LNCaP clone FGC (cell line): Measurements from ENCODE around the gene TACSTD2.
"Not testable (repeated sequence)": the region's sequence is repeated elsewhere in the genome, so short reads cannot be mapped to it uniquely, and the experiment has no call there.

Source experiments
- DNase-seq: peaks from one replicate; pipeline ENCODE4 v3.0.0-alpha.2; 2011; ENCODE audit warnings: low read depth
- H3K4me3 ChIP-seq: 2 replicates; pipeline ENCODE4 v1.5.1; 2011; ENCODE audit warnings: mild to moderate bottlenecking, low read depth, low read length, control low read depth
- TF ChIP-seq, protein P1 (sequence below): IDR thresholded peaks from 2 replicates; pipeline ENCODE4 v1.5.1; 2012; ENCODE audit warnings: mild to moderate bottlenecking; ENCODE audit not compliant: control insufficient read depth, insufficient read depth; ENCODE audit errors: extremely low read depth

TACSTD2 gene

DNA sequence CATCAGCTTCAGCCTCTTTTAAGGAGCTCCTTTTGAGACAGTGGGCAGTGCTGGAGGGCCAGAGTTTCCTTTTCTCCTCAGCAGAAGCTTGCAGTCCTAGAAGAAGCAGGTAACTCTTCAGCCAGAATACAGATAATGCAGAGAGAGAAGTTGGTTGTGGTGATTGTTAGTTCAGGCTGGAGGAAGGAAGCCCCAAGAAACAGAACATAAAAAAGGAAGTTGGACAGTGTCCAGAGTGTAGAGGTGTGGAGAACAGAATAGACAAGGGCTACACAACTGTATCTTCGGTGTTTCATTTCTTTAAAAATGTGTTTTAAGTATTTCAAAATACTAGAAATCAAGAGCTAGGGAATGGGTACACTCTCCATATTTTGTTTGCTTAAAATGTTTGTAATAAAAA is 6.4 kb upstream of the TACSTD2 start:
- TF ChIP-seq, protein P1, sequence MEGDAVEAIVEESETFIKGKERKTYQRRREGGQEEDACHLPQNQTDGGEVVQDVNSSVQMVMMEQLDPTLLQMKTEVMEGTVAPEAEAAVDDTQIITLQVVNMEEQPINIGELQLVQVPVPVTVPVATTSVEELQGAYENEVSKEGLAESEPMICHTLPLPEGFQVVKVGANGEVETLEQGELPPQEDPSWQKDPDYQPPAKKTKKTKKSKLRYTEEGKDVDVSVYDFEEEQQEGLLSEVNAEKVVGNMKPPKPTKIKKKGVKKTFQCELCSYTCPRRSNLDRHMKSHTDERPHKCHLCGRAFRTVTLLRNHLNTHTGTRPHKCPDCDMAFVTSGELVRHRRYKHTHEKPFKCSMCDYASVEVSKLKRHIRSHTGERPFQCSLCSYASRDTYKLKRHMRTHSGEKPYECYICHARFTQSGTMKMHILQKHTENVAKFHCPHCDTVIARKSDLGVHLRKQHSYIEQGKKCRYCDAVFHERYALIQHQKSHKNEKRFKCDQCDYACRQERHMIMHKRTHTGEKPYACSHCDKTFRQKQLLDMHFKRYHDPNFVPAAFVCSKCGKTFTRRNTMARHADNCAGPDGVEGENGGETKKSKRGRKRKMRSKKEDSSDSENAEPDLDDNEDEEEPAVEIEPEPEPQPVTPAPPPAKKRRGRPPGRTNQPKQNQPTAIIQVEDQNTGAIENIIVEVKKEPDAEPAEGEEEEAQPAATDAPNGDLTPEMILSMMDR: no peak
- DNase-seq: no peak
- no peak overlapping the region for H3K4me3 ChIP-seq

DNA sequence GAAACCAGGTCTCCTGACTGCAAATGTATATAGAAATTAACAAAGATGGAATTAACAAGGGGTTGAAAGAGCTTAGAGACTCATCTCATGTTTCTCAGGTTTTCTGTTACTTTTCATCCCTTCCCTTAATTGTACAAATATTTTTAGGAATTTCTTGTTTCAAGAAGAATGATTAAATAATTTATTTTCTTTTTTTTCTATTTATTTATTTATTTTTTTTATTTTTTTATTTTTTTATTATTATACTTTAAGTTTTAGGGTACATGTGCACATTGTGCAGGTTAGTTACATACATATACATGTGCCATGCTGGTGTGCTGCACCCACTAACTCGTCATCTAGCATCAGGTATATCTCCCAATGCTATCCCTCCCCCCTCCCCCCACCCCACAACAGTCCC is 5.1 kb upstream of the TACSTD2 start:
- not testable (repeated sequence) for DNase-seq, H3K4me3 ChIP-seq

DNA sequence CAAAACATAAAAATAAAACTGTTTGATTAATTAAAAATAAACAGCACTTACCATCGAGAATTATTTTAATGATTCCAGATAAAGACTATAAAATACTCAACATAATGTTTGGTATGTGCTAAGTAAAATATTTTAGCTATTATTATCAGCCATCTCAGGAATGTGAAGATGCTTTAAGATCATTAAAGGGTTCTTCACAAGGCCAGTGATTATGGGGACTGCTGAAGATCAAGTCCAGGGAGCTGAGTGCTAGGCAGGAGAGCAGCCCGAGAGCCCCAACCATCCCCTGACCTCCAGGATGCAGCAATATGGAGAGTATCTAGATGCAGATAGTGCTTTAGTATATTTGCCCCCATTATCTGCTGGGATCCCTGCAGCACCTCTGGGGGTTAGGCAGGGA is 4.6 kb upstream of the TACSTD2 start:
- TF ChIP-seq, protein P1: no peak
- H3K4me3 ChIP-seq: no peak overlapping the region
- DNase-seq: no peak

DNA sequence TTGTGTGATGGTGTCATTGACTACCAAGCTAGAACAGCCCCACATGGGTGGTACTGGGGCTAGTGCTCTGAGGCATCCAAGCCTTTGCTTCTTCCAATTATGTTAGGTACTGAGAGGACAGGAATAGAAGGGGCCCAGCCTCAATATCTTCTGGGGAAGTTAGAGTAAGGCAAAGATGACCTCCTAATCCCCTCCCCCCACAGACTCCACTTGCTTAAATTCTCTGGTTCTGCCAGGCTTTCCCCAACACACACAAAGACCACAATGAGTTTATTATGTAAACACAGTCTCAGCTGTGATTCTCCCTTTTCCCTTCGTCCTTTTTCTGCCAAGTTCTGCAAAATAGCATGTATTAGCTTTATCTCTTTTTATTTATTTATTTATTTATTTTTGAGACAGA is 3.1 kb upstream of the TACSTD2 start:
- no peak overlapping the region for H3K4me3 ChIP-seq
- TF ChIP-seq, protein P1: no peak
- no peak for DNase-seq

DNA sequence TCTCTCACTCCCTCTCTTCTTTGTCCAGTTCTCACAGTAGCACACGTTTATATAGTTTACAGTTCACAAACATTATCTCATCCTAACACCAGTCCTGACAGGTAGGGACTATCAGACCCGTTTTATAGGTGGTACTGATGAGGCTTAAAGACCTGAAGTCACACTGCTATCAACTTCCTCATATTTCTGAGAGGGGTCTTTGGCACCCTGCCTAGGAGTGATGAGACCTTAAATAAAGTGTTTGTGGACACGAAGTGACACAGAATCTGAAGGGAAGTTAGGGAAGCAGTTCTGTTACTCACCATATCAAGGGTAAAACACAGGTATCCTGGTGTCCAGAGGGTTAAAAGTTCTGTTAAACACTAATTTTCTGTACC is 590 bp upstream of the TACSTD2 start:
- TF ChIP-seq, protein P1: no peak
- no peak for DNase-seq

DNA sequence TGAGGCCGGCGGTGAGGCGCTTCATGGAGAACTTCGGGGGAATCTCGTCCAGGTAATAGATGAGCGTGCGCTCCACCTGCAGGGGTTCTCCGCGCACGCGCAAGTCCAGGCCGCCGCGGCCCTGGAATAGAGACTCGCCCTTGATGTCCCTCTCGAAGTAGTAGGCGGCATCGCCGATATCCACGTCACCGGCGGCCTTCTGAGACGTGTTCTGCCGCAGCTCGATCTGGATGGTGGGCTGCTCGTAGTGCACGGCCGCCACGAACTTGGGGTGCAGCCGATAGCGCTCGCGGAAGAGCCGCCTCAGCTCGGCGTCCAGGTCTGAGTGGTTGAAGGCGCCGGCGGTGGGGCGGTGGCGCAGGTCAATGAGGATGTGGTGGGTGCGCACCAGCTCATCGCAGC is 726 bp downstream of the TACSTD2 start:
- TF ChIP-seq, protein P1: no peak
- no peak for DNase-seq
- no peak overlapping the region for H3K4me3 ChIP-seq

More for the DNA sequence above, 590 bp upstream of the TACSTD2 start:
- peak overlapping the region; percentile 35 for H3K4me3 ChIP-seq

DNA sequence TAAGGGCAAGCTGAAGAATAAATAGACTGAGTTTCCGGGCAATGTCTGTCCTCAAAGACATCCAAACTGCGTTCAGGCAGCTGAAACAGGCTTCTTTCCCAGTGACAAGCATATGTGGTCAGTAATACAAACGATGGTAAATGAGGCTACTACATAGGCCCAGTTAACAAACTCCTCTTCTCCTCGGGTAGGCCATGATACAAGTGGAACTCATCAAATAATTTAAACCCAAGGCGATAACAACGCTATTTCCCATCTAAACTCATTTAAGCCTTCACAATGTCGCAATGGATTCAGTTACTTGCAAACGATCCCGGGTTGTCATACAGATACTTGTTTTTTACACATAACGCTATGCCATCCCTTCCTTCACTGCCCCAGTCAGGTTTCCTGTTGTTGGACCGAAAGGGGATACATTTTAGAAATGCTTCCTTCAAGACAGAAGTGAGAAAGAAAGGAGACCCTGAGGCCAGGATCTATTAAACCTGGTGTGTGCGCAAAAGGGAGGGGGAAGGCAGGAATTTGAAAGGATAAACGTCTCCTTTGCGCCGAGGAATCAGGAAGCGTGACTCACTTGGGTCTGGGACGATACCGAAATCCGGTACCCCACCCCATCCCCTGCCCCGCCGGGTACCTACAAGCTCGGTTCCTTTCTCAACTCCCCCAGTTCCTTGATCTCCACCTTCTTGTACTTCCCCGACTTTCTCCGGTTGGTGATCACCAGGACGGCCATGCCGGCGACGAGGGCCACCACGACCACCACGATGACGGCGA is 1.3 kb downstream of the TACSTD2 start:
- TF ChIP-seq, protein P1: no peak
- no peak for DNase-seq
- H3K4me3 ChIP-seq: no peak overlapping the region
